ENCODE data around the gene PPP2R5D. TPM values are rescaled to one million over a fixed set of nuclear protein-coding genes. Genes with fewer than 3 reads are reported as not detected.

The PPP2R5D gene
- total RNA-seq, 2 experiments from 2014 or later = 35.0 to 35.6 TPM

DNA sequence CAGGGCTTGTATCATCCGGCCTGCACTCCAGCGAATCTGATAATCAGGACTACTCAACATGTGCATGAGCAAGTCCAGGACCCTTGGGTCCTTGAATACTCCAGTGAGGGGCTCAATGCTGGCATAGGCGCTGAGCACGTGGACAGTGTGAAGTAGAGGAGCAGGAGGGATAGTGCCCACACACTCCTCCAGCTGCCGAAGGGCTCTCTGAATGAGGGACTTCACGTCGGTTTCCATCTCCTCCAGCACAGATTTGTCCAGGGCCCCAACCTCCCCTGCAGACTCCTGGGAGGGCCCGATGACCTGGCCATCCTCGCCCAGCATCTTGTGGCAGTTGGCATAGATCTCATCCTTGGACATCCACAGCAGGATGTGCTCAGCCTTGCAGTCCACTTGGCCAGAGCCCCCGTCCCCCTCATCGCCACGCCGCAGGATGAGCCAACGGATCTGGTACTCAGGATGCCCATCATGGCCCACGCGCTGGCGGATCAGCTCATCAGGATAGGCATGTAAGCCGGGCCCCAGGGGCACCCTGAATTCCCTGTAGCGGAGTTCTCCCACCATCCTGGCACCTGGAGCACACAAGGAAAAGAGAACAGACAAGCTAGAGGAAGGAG is 68.0 kb downstream of the PPP2R5D start:
- Histone ChIP-seq H4K20me1 (ENCODE audit: insufficient read depth, low read length) (no peaks in the 10 kb centered on the region), H3K9me3 (ENCODE audit: low read length) (no peaks in the 10 kb centered on the region), H3K9me2 (ENCODE audit: insufficient read depth, low read length) (no peaks in the 10 kb centered on the region), H3K4me2 (ENCODE audit: low read length) (peak overlapping the region; percentile 92), H2AFZ (ENCODE audit: low read length) (no peak overlapping the region), H3K79me2 (ENCODE audit: insufficient read depth, low read depth, low read length) (no peaks in the 10 kb centered on the region), H3K4me3 (ENCODE audit: low read depth, low read length, poor library complexity, severe bottlenecking) (no peak overlapping the region), H3K27ac (ENCODE audit: low read depth, low read length, poor library complexity, severe bottlenecking) (no peak overlapping the region), H3K4me1 (ENCODE audit: insufficient read depth, low read length, poor library complexity, severe bottlenecking) (peaks cover 21% of the 10 kb centered on the region), H3K36me3 (ENCODE audit: insufficient read depth, low read length) (peaks cover 28% of the 10 kb centered on the region)
- intact Hi-C loops (cut with micrococcal nuclease; ENCODE audit: unreplicated experiment) = loop anchor here (2.0 kb wide), 1 partner anchor 38 kb away; the partner anchor contains the start of gene KLHDC3
- POLR2A ChIA-PET = no interaction called here
- TF ChIP-seq, protein P1, sequence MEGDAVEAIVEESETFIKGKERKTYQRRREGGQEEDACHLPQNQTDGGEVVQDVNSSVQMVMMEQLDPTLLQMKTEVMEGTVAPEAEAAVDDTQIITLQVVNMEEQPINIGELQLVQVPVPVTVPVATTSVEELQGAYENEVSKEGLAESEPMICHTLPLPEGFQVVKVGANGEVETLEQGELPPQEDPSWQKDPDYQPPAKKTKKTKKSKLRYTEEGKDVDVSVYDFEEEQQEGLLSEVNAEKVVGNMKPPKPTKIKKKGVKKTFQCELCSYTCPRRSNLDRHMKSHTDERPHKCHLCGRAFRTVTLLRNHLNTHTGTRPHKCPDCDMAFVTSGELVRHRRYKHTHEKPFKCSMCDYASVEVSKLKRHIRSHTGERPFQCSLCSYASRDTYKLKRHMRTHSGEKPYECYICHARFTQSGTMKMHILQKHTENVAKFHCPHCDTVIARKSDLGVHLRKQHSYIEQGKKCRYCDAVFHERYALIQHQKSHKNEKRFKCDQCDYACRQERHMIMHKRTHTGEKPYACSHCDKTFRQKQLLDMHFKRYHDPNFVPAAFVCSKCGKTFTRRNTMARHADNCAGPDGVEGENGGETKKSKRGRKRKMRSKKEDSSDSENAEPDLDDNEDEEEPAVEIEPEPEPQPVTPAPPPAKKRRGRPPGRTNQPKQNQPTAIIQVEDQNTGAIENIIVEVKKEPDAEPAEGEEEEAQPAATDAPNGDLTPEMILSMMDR (conservative IDR thresholded peaks at IDR 0.05; ENCODE audit: low read length) = no peak
- TF ChIP-seq EZH2phosphoT487 (IDR thresholded peaks at IDR 0.05; ENCODE audit: borderline replicate concordance, low read depth, low read length) = no peak
- no TSS peak for BruUV-seq (replicated peaks)
- no peak for DNase-seq (ENCODE audit: low spot score)
- CTCF ChIA-PET (ENCODE audit: unreplicated experiment) = no interaction called here

DNA sequence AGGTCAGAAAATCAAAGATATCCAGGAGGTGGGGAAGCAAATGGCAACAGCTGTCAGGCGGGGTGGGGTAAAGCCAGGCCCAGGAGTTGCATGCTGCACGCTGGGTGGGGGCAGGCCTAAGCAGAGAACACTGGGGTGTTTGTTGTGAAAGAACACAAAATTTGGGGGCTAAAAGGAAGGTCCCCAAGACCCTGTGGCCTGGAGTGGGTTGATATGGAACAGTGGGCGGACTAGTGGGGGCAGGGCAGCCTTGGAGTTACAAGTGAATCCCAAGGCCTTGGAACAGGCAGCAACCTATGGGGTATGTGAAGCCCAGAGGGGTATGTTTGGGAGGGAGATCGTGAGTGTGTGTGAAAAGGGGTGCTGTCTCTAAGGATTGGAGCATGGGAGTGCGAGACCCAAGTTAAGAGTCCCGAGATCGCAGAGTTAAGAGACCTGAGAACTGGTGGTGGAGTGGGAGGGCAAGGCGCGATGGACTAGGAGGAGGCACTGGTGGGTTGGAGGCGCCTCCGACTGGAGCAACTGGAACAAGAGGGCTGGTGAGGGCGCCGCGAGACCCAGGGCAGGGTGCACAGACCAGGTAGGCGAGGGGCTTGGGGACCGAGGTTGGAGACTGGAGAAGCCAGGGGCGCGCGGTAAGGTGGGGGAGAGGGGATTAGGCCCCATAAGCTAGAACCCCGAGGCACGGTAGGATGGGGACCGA is 68.6 kb downstream of the PPP2R5D start:
- DNase-seq (ENCODE audit: low spot score) = peak; percentile 24
- H3K9me3 ChIP-seq (ENCODE audit: low read length) = no peaks in the 10 kb centered on the region
- peaks cover 25% of the 10 kb centered on the region for H3K4me1 ChIP-seq (ENCODE audit: insufficient read depth, low read length, poor library complexity, severe bottlenecking)
- peaks cover 27% of the 10 kb centered on the region for H3K36me3 ChIP-seq (ENCODE audit: insufficient read depth, low read length)
- peaks cover 6% of the 10 kb centered on the region; the same call in 1 of the 2 replicates for H3K79me2 ChIP-seq (ENCODE audit: insufficient read depth, low read depth, low read length)
- ChIA-PET CTCF (ENCODE audit: unreplicated experiment) (no interaction called here), POLR2A (interaction anchor here (1.8 to 2.4 kb wide), 2 partner anchors 8 to 69 kb away, joined by 5 to 6 read pairs; partner anchors contain the start of gene PPP2R5D)
- peak overlapping the region; percentile 77 for H3K4me3 ChIP-seq (ENCODE audit: low read depth, low read length, poor library complexity, severe bottlenecking)
- no TSS peak for BruUV-seq (replicated peaks)
- H2AFZ ChIP-seq (ENCODE audit: low read length) = peak overlapping the region; percentile 58
- no peaks in the 10 kb centered on the region for H3K9me2 ChIP-seq (ENCODE audit: insufficient read depth, low read length)
- peak overlapping the region; percentile 92 for H3K4me2 ChIP-seq (ENCODE audit: low read length)
- intact Hi-C loops (cut with micrococcal nuclease; ENCODE audit: unreplicated experiment) = loop anchor here (2.0 kb wide), 1 partner anchor 38 kb away; the partner anchor contains the start of gene KLHDC3
- TF ChIP-seq, protein P1 (conservative IDR thresholded peaks at IDR 0.05; ENCODE audit: low read length) = no peak
- no peak for TF ChIP-seq EZH2phosphoT487 (IDR thresholded peaks at IDR 0.05; ENCODE audit: borderline replicate concordance, low read depth, low read length)
- no peaks in the 10 kb centered on the region for H4K20me1 ChIP-seq (ENCODE audit: insufficient read depth, low read length)
- H3K27ac ChIP-seq (ENCODE audit: low read depth, low read length, poor library complexity, severe bottlenecking) = peak overlapping the region; percentile 57
